ENCODE data around the gene DOK6.

The DOK6 gene

DNA sequence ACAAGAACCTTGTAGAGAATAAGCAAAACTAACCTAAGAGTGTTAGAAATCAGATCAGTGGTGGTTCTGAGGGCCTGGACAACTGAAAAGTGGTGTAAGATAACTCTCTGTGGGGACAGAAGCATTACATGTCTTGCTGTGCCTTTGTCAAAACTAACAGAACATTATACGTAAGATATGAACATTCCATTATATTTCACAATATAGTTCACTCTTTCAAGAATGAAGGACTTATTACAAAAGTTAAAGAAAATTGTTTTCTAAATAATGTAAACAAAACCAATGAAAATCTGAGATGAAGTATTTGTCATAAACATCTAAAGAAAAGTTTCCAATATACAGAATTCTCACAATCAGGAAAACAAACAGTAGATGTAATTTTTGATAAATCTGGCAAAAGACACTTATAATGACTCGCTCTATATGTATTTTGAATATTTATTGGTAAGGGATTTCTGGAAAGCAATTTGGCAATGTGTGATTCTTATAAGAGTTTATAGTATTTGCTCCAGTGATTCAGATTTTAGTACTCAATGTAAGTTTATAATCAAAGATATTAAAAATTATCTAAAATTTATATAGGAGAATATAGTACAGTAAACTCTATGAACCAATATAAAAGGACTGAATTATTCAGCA lies 288.6 kb downstream of the DOK6 start:
- TF ChIP-seq, protein P1, sequence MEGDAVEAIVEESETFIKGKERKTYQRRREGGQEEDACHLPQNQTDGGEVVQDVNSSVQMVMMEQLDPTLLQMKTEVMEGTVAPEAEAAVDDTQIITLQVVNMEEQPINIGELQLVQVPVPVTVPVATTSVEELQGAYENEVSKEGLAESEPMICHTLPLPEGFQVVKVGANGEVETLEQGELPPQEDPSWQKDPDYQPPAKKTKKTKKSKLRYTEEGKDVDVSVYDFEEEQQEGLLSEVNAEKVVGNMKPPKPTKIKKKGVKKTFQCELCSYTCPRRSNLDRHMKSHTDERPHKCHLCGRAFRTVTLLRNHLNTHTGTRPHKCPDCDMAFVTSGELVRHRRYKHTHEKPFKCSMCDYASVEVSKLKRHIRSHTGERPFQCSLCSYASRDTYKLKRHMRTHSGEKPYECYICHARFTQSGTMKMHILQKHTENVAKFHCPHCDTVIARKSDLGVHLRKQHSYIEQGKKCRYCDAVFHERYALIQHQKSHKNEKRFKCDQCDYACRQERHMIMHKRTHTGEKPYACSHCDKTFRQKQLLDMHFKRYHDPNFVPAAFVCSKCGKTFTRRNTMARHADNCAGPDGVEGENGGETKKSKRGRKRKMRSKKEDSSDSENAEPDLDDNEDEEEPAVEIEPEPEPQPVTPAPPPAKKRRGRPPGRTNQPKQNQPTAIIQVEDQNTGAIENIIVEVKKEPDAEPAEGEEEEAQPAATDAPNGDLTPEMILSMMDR (IDR thresholded peaks at IDR 0.05): no peak

DNA sequence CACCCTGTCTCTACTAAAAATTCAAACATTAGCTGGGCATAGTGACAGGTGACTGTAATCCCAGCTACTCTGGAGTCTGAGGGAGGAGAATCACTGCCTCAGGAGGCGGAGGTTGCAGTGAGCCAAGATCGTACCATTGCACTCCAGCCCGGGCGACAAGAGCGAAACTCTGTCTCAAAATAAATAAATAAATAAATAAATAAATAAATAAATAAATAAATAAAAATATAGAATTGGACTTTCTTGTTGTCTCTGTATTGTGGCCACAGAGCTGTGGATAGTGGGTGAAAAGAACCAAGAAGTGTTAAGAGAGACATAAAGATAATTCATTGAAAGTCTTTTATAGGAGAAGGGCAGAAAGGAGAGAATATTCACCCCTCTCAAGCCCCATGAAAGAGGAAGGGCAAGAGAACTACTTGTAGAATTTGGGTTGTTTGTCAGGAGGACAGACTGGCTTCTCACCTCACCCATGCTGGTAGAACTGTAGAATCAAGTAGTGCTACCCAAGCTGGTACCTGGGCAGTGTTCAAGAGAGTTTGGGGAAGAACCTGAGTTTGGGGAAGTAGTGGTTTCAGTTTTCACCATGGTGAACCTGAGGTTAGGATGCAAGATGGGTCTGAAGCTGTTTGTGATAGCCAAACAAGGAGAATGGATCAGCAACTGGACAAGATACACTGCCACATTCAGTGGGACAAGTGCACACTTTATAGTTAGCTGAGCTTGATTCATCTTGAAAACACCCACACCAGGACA lies 290.5 kb downstream of the DOK6 start:
- TF ChIP-seq, protein P1 (IDR thresholded peaks at IDR 0.05): no peak

DNA sequence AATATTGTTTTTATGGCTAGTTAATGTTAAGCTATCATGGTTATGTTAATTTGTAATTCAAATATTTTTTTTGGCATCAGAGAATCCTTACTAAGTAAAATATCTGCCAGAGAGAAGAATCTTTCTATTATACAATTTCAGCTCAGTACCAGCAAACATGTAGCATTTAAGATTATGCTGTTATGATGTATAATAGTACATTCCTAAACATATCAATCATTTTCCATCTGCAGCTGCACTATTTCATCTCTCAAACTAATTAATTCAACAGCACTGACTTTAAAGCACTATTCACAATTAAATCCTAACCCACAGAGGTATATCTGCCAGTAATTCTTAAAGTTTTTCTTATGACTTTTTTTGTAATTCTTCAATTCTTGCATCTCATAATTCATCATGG lies 296.4 kb downstream of the DOK6 start:
- TF ChIP-seq, protein P1 (IDR thresholded peaks at IDR 0.05): no peak

DNA sequence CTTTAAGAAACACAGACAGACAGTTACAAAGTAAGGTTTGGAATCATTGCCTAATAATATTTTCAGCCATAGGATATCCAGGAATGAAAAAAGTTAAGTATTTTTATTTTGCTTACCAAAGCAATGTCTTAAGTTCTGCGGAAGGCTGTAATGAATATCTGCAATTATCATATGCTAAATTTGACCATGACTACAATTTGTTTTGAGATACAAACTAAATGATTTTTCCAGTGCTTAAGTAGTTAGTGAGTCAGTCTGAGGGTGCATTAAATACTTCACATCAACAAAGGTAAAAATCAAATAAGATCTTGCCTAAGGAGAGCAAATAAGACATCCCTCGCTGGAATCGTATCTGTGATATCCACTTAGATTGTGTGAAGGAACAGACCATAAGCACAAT lies 297.0 kb downstream of the DOK6 start:
- TF ChIP-seq, protein P1 (IDR thresholded peaks at IDR 0.05): no peak

DNA sequence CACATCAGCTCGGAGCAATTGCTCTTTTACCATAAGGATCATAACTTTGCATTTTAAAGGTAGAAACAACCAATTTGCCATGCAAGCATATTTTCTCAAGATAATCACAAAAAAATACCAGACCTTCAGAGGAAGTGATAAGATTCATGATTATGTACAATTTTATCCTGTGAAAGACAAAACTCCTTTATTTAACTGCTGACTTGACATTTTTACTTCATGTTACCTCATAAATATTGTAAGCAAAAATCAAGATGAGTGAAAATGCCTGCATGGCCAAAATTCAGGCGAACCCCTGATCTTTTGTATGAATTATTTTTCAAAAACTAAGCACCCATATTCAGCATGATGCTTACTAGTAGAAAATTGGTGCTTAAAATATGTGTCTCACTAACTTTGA lies 300.6 kb downstream of the DOK6 start:
- TF ChIP-seq, protein P1 (IDR thresholded peaks at IDR 0.05): no peak

DNA sequence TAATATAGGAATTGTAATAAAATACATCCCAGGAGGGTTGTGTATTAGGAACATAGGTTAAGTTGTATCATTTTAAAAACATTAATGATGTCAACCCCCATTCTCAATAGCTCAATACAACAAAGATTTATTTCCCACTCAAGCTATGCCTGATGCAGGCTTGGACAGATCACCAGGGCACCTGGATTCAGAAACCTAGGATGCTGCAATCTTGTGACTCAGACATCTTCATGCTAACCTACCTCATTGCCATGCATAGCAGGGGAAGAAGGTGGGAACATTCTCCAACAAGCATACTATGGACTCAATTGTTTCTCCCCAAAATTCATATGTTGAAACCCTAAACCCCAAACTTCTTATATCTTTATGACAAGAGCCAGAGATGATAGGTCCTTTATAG lies 302.8 kb downstream of the DOK6 start:
- TF ChIP-seq, protein P1 (IDR thresholded peaks at IDR 0.05): no peak

DNA sequence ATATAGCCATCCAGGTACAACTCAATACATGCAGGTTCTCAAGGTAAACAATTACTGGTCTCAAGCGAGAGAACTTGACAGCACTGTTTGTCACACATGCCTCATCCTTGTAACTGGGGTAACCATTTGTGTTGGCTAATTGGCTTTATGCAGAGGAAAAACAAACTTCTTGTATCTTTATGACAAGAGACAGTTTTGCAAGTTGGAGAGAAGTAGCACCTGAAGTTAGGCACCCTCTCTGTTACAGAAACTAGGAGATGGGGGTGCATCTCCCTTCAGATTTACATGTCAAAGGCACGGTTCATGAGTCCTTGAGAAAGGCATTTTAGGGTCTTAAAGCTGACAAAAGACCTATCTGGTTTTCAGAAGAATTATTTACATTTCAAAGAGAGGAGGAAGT lies 305.3 kb downstream of the DOK6 start:
- TF ChIP-seq, protein P1 (IDR thresholded peaks at IDR 0.05): no peak

Measured in LNCAP (cell line).